Measurements from ENCODE around the gene HCCS.

Gene HCCS

DNA sequence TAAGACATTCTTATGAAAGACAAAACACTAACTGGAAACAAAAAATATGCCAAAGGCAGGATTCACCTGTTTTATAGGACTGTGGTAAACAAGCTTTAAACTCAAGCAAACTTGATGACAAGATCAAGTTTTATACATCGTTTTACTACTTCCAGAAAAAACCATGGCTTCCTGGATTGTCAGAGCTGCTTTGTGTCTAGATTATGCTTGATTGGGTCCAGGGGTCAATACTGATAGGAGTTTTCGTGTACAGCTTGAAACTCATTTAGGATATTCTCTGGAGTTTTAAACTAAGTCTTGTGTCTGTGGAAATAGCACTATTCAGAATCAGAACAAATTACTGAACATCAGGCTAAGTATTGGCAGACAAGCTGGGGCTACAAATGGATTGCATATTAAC is 13.0 kb downstream of the HCCS start:
- DNase-seq, result no peak

DNA sequence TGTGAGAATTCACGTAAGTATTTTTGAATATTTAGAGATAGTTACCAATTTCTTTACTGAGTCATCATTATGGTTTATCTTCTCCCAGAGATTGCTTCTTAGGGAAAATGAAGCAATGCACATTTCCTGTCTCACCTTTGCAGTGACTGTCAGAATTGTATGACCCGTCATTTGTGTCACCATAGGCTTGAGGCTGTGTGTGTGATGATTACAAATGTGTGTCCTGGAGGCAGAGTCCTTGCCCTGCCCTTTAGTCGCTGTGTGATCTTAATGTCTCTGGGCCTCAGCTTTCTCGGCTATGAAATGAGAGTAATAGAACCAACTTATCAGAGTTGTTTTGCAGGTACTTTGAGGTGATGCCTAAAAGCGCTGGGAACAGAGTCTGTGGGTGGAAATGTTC is 13.9 kb downstream of the HCCS start:
- no peak for DNase-seq

DNA sequence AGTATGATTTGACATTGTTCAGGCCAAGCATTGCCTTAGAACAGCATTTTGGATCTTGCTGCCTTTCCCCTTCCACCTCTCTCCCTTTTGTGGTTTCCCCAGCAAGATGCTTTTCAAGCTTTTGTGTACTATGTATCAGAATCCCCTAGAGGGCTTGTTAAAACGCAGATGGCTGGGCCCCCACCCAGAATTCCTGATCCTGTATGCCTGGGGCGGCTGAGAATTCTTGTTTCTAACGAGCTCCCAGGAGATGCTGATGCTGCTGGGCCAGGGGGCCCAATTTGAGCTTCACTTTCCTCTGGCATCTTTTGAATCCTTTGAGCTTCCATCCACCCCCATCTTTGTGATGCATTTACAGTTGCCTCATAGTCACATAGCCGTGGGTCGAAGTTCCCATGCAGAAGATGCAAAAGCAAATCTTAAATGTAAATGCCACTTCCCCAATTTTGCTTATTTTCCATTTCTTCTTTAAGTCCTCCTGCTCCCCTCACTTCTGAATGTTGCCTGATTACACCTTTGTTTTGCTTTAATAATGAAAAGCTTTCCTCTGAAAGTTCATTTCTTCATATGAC is 18.5 kb downstream of the HCCS start:
- no peak for DNase-seq

DNA sequence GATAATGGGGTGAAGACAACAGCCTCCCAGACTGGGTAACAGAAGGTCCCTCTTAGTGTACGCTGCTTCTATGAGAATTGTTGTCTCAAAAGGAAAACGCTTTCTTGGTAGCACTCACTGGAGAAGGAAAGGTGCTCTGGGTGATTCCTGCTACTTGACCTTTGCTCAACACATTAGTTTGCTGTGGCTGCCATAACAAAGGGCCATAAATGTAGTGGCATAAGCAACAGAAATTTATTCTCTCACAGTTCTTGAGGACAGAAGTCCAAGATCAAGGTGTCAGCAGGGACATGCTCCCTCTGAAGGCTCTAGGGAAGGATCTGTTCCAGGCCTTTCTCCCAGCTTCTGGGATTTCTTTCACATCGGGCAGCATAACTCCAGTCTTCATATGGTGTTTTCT is 19.0 kb downstream of the HCCS start:
- no peak for DNase-seq

DNA sequence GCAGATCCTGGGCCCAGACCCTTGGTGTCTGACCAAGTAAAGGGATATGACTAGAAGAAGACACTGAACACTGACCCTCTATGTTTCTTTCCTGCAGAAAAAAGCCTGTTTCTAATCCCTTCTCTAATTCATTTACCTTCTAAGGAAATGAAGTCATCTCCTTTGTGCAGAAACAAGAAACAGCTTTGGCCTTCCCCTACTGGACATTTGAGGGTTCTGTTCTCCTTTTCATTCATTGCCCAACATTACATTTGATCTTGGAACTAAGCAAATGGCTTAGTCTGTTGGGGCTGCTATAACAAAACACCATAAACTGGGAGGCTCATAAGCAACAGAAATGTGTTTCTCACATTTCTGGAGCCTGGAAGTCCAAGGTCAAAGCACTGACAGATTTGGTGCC is 20.0 kb downstream of the HCCS start:
- DNase-seq, result no peak

DNA sequence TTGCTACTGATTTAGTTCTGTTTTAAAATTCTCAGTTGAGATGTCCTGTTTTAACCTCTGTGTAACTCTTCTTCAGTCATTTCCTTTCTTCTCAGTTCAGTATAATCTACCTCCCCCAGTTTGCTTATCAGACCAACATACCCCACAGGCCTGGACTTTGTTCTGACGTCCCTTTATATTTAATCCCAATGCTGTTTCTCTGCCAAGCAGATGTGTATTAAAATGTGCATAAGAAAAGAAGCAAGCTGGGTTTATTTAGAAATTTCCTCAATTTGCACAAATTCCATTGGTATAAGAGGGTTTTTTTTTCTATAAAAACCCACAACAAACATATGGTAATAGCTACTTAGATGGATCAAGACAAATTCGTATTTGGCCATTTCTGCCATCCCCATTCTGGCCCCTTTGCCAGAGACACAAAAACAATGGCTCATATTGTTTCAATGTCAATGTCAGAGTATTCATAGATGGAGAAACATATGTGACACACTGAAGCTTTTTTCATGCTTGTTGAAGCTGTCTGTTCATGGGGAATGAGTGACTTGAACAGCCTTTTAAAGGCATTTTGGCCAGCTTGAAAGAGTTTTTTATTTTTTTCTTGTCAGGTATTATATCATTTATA is 24.5 kb downstream of the HCCS start:
- no peak for DNase-seq

DNA sequence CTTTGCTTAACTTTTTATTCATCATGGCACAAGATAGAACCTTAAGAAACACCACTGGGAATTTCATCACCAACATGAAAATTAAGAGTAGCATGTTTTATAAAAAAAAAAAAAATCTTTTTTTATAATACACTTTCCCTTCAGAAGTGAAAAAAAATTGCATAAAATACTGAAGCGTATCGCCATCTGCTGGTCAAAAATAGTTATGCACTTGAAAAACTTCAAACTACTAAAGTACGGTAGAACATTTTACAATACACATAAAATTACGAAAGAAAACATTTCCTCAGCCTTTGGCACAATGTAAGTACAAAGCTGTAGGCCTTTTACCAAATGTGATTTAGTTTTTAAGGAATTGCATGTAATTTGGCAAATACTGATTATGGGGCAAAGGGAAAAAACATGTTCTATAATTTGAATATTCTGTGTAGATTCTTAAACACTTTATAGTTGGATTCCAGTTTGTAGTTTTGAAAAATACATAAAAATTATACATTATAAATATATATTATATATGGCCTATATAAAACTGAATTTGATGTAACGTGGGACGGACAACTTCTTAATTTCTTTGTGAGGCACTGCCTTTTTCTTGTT is 26.5 kb downstream of the HCCS start:
- DNase-seq, result no peak

DNA sequence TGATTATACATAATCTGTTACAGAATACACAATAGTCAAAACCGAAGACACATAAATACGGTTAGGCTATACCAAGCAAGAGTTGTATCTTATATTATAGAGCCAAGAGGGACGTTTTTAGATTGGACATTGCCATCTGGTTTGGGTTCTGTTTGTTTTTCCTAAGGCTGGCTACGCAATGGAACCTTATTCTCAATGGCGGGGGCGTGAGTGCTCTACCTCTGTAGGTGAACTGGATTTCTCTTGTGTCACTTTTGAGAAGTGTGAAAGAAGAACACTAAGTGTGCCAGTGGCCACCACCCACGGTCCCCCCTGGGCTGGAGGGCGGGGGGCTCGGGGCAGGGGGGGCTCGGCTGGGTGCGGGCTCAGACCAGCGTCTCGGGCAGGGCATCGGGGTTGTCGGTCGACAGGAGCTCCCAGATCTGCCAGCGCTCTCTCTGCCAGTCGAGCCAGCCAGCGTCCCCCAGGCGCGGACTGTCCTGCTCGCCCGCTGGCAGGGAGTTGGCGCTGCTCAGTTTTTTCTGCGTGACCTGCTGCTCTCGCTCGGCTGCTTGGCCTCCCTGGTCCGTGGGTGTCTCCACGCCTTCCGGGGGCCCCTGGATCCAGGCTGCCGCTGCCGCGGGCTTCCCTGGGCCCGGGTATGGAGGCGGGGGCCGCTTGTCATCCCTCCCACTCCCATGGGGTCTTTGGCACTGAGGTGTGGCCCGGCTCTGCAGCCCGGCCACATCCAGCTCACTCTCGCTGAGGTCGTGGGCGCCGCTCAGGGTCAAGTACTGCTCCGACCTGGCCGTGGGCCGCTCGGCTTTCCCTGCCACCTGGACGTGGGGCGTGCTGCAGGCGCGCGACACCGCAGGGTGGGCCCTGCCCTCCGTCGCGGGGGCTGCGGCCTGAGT is 27.6 kb downstream of the HCCS start:
- no peak for DNase-seq

DNA sequence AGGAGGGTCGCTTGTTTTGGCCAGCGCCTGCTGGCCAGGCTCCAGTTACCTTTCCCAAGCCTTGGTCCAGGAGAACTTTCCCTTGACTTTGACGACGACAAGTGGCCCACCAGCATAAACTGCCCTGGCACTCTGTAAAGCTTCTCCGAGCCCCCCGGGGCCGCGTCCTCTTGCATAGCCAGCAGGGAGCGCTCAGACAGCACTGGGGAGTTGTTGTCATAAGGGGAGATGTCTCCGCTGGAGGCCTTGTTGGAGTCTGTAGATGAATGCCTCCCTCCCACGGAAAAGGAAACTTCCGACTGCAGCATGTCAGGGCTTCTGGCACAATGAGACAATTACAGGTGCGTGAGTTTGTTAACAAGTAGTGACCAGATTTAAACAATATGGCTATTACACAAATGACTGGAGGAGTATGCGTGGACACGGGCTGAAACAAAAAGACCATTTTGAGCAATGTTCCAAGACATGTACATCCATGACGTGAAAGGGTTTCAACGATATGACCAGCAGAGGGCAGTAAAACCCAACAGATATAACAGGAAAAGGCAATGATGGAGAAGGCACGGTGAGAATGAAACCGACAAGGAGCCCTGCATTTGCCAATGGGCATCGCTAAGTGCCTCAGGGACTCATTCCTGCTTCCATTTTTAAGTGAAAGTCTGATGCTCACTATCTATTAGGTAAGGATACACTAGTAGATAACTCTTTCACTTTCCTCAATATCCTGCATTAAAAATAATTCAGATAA is 33.0 kb downstream of the HCCS start:
- DNase-seq, result peak; percentile 61

DNA sequence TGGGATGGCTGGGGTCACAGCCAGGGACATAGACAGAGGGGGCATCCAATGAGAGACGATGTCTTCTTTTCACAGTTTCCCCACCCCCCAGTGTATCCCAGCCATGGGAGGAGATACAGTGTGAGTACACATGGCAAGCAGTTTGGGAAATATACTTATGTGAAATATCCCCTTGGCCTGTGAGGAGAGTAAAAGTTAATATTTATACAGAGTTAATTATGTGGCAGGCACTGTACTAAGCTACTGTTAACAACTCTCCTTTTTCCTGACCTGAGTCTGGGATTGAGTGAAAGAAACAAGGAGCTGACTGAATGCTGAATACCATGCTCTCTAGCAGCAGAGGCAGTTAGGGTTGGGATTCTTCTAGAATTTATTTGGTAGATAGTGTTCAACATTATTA is 35.3 kb downstream of the HCCS start:
- DNase-seq, result no peak

DNA sequence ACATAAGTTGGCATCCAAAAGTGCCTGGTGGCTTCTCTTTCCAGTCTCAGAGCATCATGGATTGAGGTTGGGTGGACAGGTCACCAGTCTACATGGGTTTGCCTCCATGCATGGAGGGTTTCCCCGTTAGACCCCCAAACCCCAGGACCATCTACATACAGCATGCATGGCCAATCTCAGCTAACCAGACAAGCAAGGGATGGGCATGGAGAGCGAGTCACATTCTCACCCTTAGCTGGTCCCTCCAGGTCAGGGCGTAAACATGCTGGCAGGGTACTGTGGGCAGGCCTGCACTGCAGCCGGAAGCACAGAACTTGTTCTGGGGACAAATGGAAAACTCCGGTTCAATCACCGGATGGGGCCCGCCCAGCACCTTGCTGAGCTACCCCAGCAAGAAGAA is 37.3 kb downstream of the HCCS start:
- no peak for DNase-seq

DNA sequence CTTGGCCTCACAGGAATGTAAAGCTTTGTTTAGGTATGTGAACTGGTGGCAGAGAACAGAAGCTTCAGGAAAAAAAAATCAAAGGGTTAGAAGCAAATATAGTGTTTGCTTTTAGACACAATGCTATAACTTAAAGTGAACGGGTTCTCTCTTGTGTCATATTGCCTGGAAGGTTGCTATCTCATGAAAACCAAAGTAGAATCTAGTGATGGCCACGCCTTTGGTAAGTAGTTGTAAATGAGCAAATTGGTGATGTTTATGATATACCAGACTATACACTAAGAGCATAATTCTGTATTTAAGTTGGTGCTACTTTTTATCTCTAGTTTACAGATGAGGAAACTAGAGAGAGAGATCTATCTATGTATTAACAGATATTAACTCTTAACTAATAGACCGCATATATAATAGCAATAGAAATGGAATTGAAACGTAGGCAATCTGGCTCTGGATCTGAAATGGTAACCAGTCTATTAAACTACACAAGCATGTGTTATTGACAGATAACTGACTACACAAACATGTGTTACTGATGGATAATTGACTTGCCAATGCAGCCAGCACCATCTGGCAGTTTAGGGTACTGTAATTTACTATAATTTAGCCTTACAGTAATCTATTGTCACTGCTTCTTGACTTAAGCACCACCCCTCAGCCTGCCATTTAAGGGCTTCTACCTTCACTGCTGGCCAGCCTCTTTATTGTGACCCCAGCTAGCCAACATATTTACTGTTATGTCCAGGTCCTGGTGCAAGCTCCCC is 40.8 kb downstream of the HCCS start:
- no peak for DNase-seq

DNA sequence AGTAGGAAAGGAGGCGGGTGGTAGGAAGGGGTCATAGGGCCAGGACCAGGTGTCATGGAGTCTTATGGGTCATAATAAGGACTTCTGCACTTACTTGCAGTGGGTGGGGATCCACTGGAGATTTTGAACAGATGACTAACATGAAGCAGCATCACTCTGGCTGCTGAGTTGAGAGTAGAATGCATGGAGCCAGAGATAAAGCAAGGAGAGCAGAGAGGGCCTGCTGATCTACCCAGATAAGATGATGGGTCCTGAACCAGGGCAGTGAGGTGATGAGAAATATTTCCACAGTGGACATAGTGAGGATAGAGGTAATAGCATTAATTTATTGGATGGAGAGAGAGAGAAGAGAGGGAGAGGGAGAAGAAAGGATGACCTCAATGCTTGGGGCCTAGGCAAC is 48.0 kb downstream of the HCCS start:
- DNase-seq, result no peak

DNA sequence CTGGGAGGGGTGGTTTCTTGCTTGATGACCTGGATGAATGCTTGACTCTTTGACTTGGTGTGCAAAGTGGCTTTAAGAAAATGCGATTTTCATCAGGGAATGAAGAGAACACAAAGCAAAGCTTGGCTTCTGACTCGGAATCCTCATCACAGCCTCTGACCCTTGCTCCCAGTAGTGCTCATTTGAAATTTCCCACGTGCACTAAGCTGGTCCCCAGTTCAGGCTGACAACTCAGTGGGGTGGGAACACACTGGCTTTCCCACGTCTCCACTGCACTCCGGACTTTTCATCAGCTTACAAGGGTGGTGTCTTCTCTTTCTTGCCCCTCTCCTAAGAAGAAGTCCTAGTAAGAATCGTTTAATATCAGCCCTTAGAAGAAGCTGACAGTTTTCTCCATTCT is 53.3 kb downstream of the HCCS start:
- no peak for DNase-seq

DNA sequence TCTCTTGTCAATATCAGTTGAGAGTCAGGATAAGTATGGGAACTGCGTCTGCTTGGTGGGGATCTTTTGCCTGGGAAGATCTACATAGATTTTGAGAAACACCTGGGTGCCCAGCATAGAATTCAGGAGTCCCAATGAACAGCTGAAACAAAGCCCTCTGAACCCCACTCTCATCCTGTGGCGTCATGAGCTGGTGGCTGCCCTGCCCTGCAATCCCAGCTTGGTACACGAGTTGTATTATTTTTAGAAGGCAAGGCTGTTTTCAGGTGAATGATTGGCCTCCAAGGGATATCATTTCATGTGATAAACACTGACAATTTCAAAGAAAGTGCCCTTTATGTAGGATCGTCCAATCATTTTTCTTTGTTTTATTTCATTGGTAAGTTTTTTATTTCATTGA is 60.8 kb downstream of the HCCS start:
- DNase-seq, result no peak

DNA sequence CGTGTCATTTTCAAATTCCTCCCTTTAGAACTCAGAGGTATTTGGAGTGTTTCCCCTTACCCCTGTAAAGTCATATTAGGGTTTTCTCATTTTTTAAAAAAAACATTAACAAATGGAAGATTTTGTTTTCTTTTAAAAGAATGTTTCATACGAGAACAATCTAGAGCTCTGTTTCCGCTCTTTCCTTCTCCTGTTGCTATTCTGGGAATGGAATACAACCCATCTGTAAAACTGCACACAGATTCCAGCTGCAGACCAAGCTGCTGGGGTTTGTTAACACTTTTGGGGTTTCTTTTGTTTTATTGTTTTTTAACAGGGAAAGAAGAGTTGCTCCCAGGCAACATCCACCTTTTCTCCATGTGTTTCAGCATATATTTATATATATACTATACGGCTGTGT is 61.3 kb downstream of the HCCS start:
- DNase-seq, result no peak
